ENCODE data around the gene HOTAIR.

Gene HOTAIR

GRCh38 chr12:54020591-54021405 lies 46.0 kb upstream of the HOTAIR start:
- Histone ChIP-seq H3K9me3 (no peaks in the 10 kb centered on the region), H3K4me1 (ENCODE audit: control insufficient read depth in 1 of 2, insufficient read depth in 1 of 2, low read depth in 1 of 2, low read length in 1 of 2) (peaks cover 2 to 10% of the 10 kb centered on the region in 2 experiments), H3K36me3 (no peaks in the 10 kb centered on the region), H3K4me3 (ENCODE audit: low read depth in 1 of 2, low read length in 1 of 2) (no peak overlapping the region), H3K27ac (no peak overlapping the region), H3K27me3 (peaks cover 100% of the 10 kb centered on the region)
- TF ChIP-seq, protein P1, sequence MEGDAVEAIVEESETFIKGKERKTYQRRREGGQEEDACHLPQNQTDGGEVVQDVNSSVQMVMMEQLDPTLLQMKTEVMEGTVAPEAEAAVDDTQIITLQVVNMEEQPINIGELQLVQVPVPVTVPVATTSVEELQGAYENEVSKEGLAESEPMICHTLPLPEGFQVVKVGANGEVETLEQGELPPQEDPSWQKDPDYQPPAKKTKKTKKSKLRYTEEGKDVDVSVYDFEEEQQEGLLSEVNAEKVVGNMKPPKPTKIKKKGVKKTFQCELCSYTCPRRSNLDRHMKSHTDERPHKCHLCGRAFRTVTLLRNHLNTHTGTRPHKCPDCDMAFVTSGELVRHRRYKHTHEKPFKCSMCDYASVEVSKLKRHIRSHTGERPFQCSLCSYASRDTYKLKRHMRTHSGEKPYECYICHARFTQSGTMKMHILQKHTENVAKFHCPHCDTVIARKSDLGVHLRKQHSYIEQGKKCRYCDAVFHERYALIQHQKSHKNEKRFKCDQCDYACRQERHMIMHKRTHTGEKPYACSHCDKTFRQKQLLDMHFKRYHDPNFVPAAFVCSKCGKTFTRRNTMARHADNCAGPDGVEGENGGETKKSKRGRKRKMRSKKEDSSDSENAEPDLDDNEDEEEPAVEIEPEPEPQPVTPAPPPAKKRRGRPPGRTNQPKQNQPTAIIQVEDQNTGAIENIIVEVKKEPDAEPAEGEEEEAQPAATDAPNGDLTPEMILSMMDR (IDR thresholded peaks at IDR 0.05) = no peak

DNA sequence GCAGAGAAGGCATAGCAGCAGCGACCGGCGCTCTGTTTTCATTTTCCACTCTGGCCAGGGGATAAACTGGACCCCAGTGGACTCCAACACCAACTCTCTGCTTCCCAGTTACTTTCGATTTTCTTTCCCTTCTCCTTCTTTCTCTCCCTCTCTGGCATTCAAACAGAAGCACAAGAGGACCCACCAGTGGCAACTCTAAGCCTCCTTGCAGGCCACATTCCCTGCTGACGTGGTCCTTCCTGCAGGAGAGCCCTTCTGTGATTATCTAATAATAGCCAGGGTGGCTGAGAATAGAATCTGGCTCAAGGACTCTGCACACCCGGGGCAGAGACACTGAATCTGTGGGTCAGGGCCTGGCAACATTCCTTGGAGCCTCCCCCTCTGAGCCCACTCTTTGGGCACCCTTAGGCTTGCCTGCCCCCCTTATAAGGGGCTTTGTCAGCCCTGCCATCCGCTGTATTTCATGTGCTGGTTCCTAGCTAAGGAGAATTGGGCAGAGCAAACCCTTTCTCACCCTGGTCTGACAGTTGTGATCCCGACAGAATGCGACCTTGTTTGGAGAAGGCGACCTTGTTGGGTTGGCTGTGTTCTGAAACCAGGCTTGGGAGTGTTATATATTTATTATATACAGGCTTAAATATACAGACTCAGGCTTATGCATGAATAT lies 45.3 kb upstream of the HOTAIR start:
- Histone ChIP-seq H3K36me3 (no peaks in the 10 kb centered on the region), H3K4me1 (ENCODE audit: control insufficient read depth in 1 of 2, insufficient read depth in 1 of 2, low read depth in 1 of 2, low read length in 1 of 2) (peaks cover 2 to 10% of the 10 kb centered on the region in 2 experiments), H3K27me3 (peaks cover 100% of the 10 kb centered on the region), H3K4me3 (ENCODE audit: low read depth in 1 of 2, low read length in 1 of 2) (no peak overlapping the region), H3K27ac (no peak overlapping the region), H3K9me3 (no peaks in the 10 kb centered on the region)
- TF ChIP-seq, protein P1 (IDR thresholded peaks at IDR 0.05) = no peak

GRCh38 chr12:54019091-54019811 lies 44.5 kb upstream of the HOTAIR start:
- no peak overlapping the region for H3K4me3 ChIP-seq (ENCODE audit: low read depth in 1 of 2, low read length in 1 of 2)
- H3K9me3 ChIP-seq = no peaks in the 10 kb centered on the region
- H3K27me3 ChIP-seq = peaks cover 100% of the 10 kb centered on the region
- H3K27ac ChIP-seq = no peak overlapping the region
- TF ChIP-seq, protein P1 (IDR thresholded peaks at IDR 0.05) = no peak
- H3K4me1 ChIP-seq (ENCODE audit: control insufficient read depth in 1 of 2, insufficient read depth in 1 of 2, low read depth in 1 of 2, low read length in 1 of 2) = peaks cover 2 to 12% of the 10 kb centered on the region in 2 experiments
- no peaks in the 10 kb centered on the region for H3K36me3 ChIP-seq

GRCh38 chr12:54018468-54018984 lies 43.8 kb upstream of the HOTAIR start:
- no peaks in the 10 kb centered on the region for H3K9me3 ChIP-seq
- H3K4me1 ChIP-seq (ENCODE audit: control insufficient read depth in 1 of 2, insufficient read depth in 1 of 2, low read depth in 1 of 2, low read length in 1 of 2) = peaks cover 2 to 13% of the 10 kb centered on the region in 2 experiments
- H3K4me3 ChIP-seq (ENCODE audit: low read depth in 1 of 2, low read length in 1 of 2) = peak overlapping the region in 1 of 2 experiments; percentile 13
- TF ChIP-seq, protein P1 (IDR thresholded peaks at IDR 0.05) = no peak
- H3K27ac ChIP-seq = no peak overlapping the region
- no peaks in the 10 kb centered on the region for H3K36me3 ChIP-seq
- peaks cover 100% of the 10 kb centered on the region for H3K27me3 ChIP-seq

GRCh38 chr12:54017878-54018467 lies 43.2 kb upstream of the HOTAIR start:
- TF ChIP-seq, protein P1 (IDR thresholded peaks at IDR 0.05) = no peak
- Histone ChIP-seq H3K27ac (no peak overlapping the region), H3K9me3 (no peaks in the 10 kb centered on the region), H3K4me1 (ENCODE audit: control insufficient read depth in 1 of 2, insufficient read depth in 1 of 2, low read depth in 1 of 2, low read length in 1 of 2) (peaks cover 2 to 13% of the 10 kb centered on the region in 2 experiments), H3K4me3 (ENCODE audit: low read depth in 1 of 2, low read length in 1 of 2) (peak overlapping the region in 1 of 2 experiments; percentile 13), H3K36me3 (no peaks in the 10 kb centered on the region), H3K27me3 (peaks cover 100% of the 10 kb centered on the region)

All from neutrophil (primary cell).